ENCODE results near the gene ZCCHC17. TPM values are rescaled to one million over a fixed set of nuclear protein-coding genes. Genes with fewer than 3 reads are reported as not detected.

Gene ZCCHC17
- total RNA-seq, 2 donors from 2014 or later = 14.0 to 17.4 TPM

DNA sequence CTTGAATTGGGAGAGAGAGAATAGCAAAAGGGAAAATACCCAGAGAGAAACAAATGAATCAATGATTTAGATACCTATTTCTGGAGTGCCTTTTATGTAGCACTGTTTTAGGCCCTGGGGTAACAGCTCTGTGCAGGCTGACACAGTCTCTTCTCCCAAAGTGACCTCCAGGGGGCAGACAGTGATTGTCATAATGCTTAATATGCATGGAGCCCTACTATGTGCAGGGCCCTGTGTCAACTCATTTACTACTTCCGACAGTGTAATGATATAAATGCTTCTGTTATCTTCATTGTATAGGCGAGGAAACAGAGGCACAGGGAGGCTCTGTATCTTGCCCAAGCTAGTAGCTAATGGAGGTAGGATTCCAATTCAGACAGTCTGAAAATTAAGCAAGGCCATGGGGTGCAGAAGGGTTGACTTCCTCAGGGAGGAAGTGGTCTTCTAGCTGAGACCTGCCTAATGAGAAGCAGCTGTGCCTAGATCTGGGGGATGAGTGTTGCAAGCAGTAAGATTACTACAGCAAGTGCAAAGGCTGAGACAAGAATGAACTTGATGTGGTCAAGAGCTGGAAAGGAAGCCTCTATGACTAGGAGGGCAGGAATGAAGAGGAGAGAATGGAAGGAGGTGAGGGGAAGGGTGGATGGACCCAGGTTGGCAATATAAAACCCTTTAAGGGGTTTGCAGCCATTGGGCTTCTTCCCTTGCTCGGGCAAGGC, 100.0 kb downstream of the ZCCHC17 start:
- no peaks in the 10 kb centered on the region for H3K9me3 ChIP-seq (ENCODE audit: control insufficient read depth, low read length, poor library complexity, severe bottlenecking)
- H3K27me3 Mint-ChIP-seq = peaks cover 33% of the 10 kb centered on the region
- DNase-seq (no peak), ATAC-seq (no peak)
- H3K4me1 Mint-ChIP-seq = peaks cover 18% of the 10 kb centered on the region
- H3K4me3 Mint-ChIP-seq = no peak overlapping the region
- H3K27ac Mint-ChIP-seq = no peak overlapping the region
- H3K36me3 Mint-ChIP-seq (ENCODE audit: low read depth) = peaks cover 3% of the 10 kb centered on the region

- H3K36me3 Mint-ChIP-seq (ENCODE audit: low read depth) = peaks cover 3% of the 10 kb centered on the region
- H3K9me3 ChIP-seq (ENCODE audit: control insufficient read depth, low read length, poor library complexity, severe bottlenecking) = no peaks in the 10 kb centered on the region
- ATAC-seq = no peak
- H3K27ac Mint-ChIP-seq = no peak overlapping the region
- H3K4me1 Mint-ChIP-seq = peaks cover 18% of the 10 kb centered on the region
- peaks cover 28% of the 10 kb centered on the region for H3K27me3 Mint-ChIP-seq
- no peak overlapping the region for H3K4me3 Mint-ChIP-seq
- DNase-seq = no peak
These were observed 100.7 kb downstream of the ZCCHC17 start for GRCh38 chr1:31397360-31398095.

DNA sequence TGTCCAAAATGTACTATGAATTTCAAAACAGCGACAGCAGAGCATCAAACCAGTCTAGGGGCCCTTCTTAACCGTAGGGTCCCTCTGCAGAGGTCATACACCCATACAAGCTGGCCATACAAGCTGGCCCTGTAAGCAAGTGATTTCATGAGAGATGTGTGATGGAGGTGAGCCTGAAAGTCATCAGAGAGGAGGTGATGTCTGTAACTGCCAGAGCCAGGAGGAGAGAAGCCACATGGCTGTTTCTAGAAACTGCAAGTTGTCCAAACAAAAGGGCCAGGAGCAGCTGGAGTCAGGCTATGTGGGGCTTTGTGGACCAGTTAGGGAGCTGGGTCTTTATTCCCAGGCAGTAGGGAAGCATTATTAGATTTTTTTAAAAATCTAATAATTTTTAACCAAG, 101.4 kb downstream of the ZCCHC17 start:
- Mint-ChIP-seq H3K36me3 (ENCODE audit: low read depth) (peaks cover 3% of the 10 kb centered on the region), H3K4me3 (no peak overlapping the region), H3K27me3 (peaks cover 23% of the 10 kb centered on the region), H3K27ac (no peak overlapping the region), H3K4me1 (peaks cover 18% of the 10 kb centered on the region)
- DNase-seq (no peak), ATAC-seq (no peak)
- no peaks in the 10 kb centered on the region for H3K9me3 ChIP-seq (ENCODE audit: control insufficient read depth, low read length, poor library complexity, severe bottlenecking)

DNA sequence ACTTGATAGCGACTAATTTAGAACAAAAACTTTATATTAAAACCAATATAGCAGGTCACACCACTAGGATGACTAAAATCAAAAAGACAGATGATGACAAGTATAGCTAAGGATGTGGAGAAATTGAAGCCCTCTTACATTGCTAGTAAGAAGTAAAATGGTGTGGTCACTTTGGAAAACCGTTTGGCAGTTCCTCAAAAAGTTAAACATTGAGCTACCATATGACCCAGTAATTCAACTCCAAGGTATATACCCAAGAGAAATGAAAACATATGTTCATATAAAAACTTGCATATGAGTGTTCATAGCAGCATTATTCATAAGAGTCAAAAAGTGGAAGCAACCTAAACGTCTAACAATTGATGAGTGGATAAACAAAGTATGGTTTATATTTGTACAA, 103.1 kb downstream of the ZCCHC17 start:
- no peaks in the 10 kb centered on the region for H3K9me3 ChIP-seq (ENCODE audit: control insufficient read depth, low read length, poor library complexity, severe bottlenecking)
- Mint-ChIP-seq H3K4me1 (peaks cover 11% of the 10 kb centered on the region), H3K27me3 (peaks cover 33% of the 10 kb centered on the region), H3K27ac (peak overlapping the region; percentile 59), H3K36me3 (ENCODE audit: low read depth) (peaks cover 4% of the 10 kb centered on the region), H3K4me3 (no peak overlapping the region)
- DNase-seq (no peak), ATAC-seq (no peak)

GRCh38 chr1:31400393-31400792, 103.6 kb downstream of the ZCCHC17 start:
- no peaks in the 10 kb centered on the region for H3K9me3 ChIP-seq (ENCODE audit: control insufficient read depth, low read length, poor library complexity, severe bottlenecking)
- no peak for ATAC-seq
- Mint-ChIP-seq H3K36me3 (ENCODE audit: low read depth) (peaks cover 5% of the 10 kb centered on the region), H3K4me1 (peaks cover 8% of the 10 kb centered on the region), H3K4me3 (no peak overlapping the region), H3K27ac (peak overlapping the region; percentile 59), H3K27me3 (peaks cover 37% of the 10 kb centered on the region)
- no peak for DNase-seq

GRCh38 chr1:31401241-31401640, 104.4 kb downstream of the ZCCHC17 start:
- DNase-seq (no peak), ATAC-seq (no peak)
- Mint-ChIP-seq H3K27ac (no peak overlapping the region), H3K4me3 (no peak overlapping the region), H3K4me1 (peaks cover 7% of the 10 kb centered on the region), H3K27me3 (peaks cover 36% of the 10 kb centered on the region), H3K36me3 (ENCODE audit: low read depth) (peaks cover 5% of the 10 kb centered on the region)
- H3K9me3 ChIP-seq (ENCODE audit: control insufficient read depth, low read length, poor library complexity, severe bottlenecking) = no peaks in the 10 kb centered on the region

GRCh38 chr1:31405578-31406245, 108.9 kb downstream of the ZCCHC17 start:
- ATAC-seq (no peak), DNase-seq (no peak)
- H3K27me3 Mint-ChIP-seq = peaks cover 42% of the 10 kb centered on the region
- no peak overlapping the region for H3K27ac Mint-ChIP-seq
- H3K9me3 ChIP-seq (ENCODE audit: control insufficient read depth, low read length, poor library complexity, severe bottlenecking) = no peaks in the 10 kb centered on the region
- peaks cover 3% of the 10 kb centered on the region for H3K36me3 Mint-ChIP-seq (ENCODE audit: low read depth)
- peaks cover 2% of the 10 kb centered on the region for H3K4me1 Mint-ChIP-seq
- no peak overlapping the region for H3K4me3 Mint-ChIP-seq

- Mint-ChIP-seq H3K4me1 (peaks cover 2% of the 10 kb centered on the region), H3K4me3 (no peak overlapping the region), H3K27ac (no peak overlapping the region), H3K36me3 (ENCODE audit: low read depth) (peaks cover 7% of the 10 kb centered on the region), H3K27me3 (peaks cover 56% of the 10 kb centered on the region)
- no peaks in the 10 kb centered on the region for H3K9me3 ChIP-seq (ENCODE audit: control insufficient read depth, low read length, poor library complexity, severe bottlenecking)
- no peak for ATAC-seq
- DNase-seq = no peak
These were observed 110.3 kb downstream of the ZCCHC17 start for GRCh38 chr1:31407029-31407626.

GRCh38 chr1:31408788-31409318, 112.0 kb downstream of the ZCCHC17 start:
- H3K36me3 Mint-ChIP-seq (ENCODE audit: low read depth) = peaks cover 10% of the 10 kb centered on the region
- H3K27me3 Mint-ChIP-seq = peaks cover 61% of the 10 kb centered on the region

DNA sequence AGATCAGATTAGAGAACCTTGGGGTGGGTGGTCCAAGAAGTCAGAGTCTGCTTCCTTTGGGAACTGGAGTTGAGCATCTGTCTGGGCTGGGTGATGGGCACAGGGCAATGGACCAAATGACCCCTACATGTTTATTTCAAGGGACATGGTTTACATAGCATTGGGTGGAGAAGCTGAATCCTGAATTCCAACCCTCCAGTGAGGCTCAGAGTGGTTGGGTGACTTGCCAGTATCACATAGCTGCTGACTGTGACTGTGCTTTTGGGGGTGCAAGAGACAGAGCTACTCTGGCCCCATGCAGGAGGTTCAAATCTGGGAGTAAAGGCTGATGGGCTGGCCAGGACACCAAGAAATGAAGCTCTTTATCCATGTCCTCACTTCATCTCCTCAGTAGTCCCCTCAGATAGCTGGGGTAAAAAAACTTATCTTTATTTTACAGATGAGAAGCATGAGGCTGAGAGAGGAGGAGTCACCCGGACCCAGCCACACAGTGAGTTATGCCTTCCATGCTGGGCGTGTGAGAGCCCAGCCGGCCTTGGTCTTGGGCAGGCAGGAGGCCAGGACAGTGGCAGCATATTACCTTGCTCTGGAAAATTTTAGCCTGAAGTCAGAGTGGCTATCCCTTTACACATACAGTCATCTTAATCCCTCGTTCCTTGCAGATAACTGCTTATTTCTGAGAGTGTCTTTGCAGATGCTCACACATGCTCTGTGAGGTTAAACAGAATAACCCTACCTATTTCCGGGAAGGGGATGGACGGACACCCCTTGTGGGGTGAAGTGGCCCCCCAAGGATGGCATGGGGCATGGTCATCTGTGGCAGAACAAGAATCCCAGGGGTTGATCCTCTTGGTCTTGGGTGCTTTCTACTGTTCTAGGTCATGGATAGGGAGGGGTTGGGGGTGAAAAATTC, 113.4 kb downstream of the ZCCHC17 start:
- Mint-ChIP-seq H3K36me3 (ENCODE audit: low read depth) (peaks cover 7% of the 10 kb centered on the region), H3K4me1 (peaks cover 8% of the 10 kb centered on the region), H3K4me3 (no peak overlapping the region), H3K27me3 (peaks cover 66% of the 10 kb centered on the region), H3K27ac (peak overlapping the region; percentile 66)
- DNase-seq (no peak), ATAC-seq (no peak)
- no peaks in the 10 kb centered on the region for H3K9me3 ChIP-seq (ENCODE audit: control insufficient read depth, low read length, poor library complexity, severe bottlenecking)

More at GRCh38 chr1:31408788-31409318, 112.0 kb downstream of the ZCCHC17 start:
- H3K9me3 ChIP-seq (ENCODE audit: control insufficient read depth, low read length, poor library complexity, severe bottlenecking) = no peaks in the 10 kb centered on the region
- DNase-seq (no peak), ATAC-seq (no peak)
- no peak overlapping the region for H3K4me3 Mint-ChIP-seq
- peaks cover 7% of the 10 kb centered on the region for H3K4me1 Mint-ChIP-seq
- H3K27ac Mint-ChIP-seq = no peak overlapping the region

GRCh38 chr1:31410871-31411270, 114.0 kb downstream of the ZCCHC17 start:
- H3K4me1 Mint-ChIP-seq = peaks cover 8% of the 10 kb centered on the region
- H3K4me3 Mint-ChIP-seq = no peak overlapping the region
- peaks cover 72% of the 10 kb centered on the region for H3K27me3 Mint-ChIP-seq
- DNase-seq (no peak), ATAC-seq (no peak)
- peaks cover 7% of the 10 kb centered on the region for H3K36me3 Mint-ChIP-seq (ENCODE audit: low read depth)
- peak overlapping the region; percentile 66 for H3K27ac Mint-ChIP-seq
- no peaks in the 10 kb centered on the region for H3K9me3 ChIP-seq (ENCODE audit: control insufficient read depth, low read length, poor library complexity, severe bottlenecking)

GRCh38 chr1:31412205-31412604, 115.4 kb downstream of the ZCCHC17 start:
- DNase-seq = no peak
- Mint-ChIP-seq H3K4me1 (peaks cover 8% of the 10 kb centered on the region), H3K27me3 (peaks cover 81% of the 10 kb centered on the region), H3K4me3 (peak overlapping the region; percentile 98), H3K36me3 (ENCODE audit: low read depth) (peaks cover 7% of the 10 kb centered on the region), H3K27ac (peak overlapping the region; percentile 21)
- no peak for ATAC-seq
- no peaks in the 10 kb centered on the region for H3K9me3 ChIP-seq (ENCODE audit: control insufficient read depth, low read length, poor library complexity, severe bottlenecking)
